Measurements from ENCODE around the gene PLD3.

PLD3 gene

DNA sequence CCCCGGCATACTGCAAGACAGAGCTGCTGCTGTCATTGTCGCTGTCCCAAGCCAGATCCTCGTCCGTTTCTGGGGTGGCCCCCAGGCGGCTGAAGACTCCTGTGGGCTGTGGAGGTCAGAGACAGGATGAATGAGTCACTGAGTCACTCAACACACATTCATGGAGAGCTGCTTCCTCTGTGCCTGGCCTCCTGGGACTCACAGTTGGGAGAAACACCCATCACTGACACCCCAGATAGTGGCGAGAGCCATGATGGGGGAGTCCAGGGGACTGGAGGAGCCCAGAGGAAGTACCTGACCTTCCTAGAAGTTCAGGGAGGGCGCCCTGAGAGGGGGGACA, 26.3 kb upstream of the PLD3 start:
- Histone ChIP-seq H2AFZ (ENCODE audit: low read length) (no peak overlapping the region), H3K4me2 (ENCODE audit: low read length) (no peak overlapping the region), H3K4me1 (ENCODE audit: insufficient read depth, low read length, severe bottlenecking) (no peaks in the 10 kb centered on the region), H3K27ac (ENCODE audit: low read depth, low read length, poor library complexity, severe bottlenecking) (no peak overlapping the region), H4K20me1 (ENCODE audit: insufficient read depth, low read length) (no peaks in the 10 kb centered on the region), H3K9me3 (ENCODE audit: low read length) (no peaks in the 10 kb centered on the region), H3F3A (ENCODE audit: insufficient read depth, low read length) (no peaks in the 10 kb centered on the region), H3K27me3 (ENCODE audit: insufficient read depth, low read length) (no peaks in the 10 kb centered on the region), H3K9me2 (ENCODE audit: low read depth, low read length) (no peaks in the 10 kb centered on the region), H3K36me3 (ENCODE audit: insufficient read depth, low read length) (peaks cover 69% of the 10 kb centered on the region), H3K4me3 (ENCODE audit: low read depth, low read length, poor library complexity, severe bottlenecking) (no peak overlapping the region), H3K79me2 (ENCODE audit: insufficient read depth, low read length) (no peaks in the 10 kb centered on the region), H3K9ac (ENCODE audit: low read length) (no peak overlapping the region)
- no peak for TF ChIP-seq EZH2 (IDR thresholded peaks at IDR 0.05; ENCODE audit: borderline replicate concordance, low read length)
- TF ChIP-seq, protein P1, sequence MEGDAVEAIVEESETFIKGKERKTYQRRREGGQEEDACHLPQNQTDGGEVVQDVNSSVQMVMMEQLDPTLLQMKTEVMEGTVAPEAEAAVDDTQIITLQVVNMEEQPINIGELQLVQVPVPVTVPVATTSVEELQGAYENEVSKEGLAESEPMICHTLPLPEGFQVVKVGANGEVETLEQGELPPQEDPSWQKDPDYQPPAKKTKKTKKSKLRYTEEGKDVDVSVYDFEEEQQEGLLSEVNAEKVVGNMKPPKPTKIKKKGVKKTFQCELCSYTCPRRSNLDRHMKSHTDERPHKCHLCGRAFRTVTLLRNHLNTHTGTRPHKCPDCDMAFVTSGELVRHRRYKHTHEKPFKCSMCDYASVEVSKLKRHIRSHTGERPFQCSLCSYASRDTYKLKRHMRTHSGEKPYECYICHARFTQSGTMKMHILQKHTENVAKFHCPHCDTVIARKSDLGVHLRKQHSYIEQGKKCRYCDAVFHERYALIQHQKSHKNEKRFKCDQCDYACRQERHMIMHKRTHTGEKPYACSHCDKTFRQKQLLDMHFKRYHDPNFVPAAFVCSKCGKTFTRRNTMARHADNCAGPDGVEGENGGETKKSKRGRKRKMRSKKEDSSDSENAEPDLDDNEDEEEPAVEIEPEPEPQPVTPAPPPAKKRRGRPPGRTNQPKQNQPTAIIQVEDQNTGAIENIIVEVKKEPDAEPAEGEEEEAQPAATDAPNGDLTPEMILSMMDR (IDR thresholded peaks at IDR 0.05; ENCODE audit: low read length), result no peak

GRCh38 chr19:40322951-40323615, 25.4 kb upstream of the PLD3 start:
- no peak overlapping the region for H3K9ac ChIP-seq (ENCODE audit: low read length)
- TF ChIP-seq EZH2 (IDR thresholded peaks at IDR 0.05; ENCODE audit: borderline replicate concordance, low read length), result no peak
- TF ChIP-seq, protein P1 (IDR thresholded peaks at IDR 0.05; ENCODE audit: low read length), result no peak
- no peaks in the 10 kb centered on the region for H3K9me3 ChIP-seq (ENCODE audit: low read length)
- no peak overlapping the region for H2AFZ ChIP-seq (ENCODE audit: low read length)
- H3K79me2 ChIP-seq (ENCODE audit: insufficient read depth, low read length), result no peaks in the 10 kb centered on the region
- no peaks in the 10 kb centered on the region for H3K9me2 ChIP-seq (ENCODE audit: low read depth, low read length)
- no peak overlapping the region for H3K27ac ChIP-seq (ENCODE audit: low read depth, low read length, poor library complexity, severe bottlenecking)
- peaks cover 77% of the 10 kb centered on the region for H3K36me3 ChIP-seq (ENCODE audit: insufficient read depth, low read length)
- H3K27me3 ChIP-seq (ENCODE audit: insufficient read depth, low read length), result no peaks in the 10 kb centered on the region
- H3K4me3 ChIP-seq (ENCODE audit: low read depth, low read length, poor library complexity, severe bottlenecking), result no peak overlapping the region
- H3K4me1 ChIP-seq (ENCODE audit: insufficient read depth, low read length, severe bottlenecking), result no peaks in the 10 kb centered on the region
- no peaks in the 10 kb centered on the region for H3F3A ChIP-seq (ENCODE audit: insufficient read depth, low read length)
- H4K20me1 ChIP-seq (ENCODE audit: insufficient read depth, low read length), result no peaks in the 10 kb centered on the region
- H3K4me2 ChIP-seq (ENCODE audit: low read length), result no peak overlapping the region

DNA sequence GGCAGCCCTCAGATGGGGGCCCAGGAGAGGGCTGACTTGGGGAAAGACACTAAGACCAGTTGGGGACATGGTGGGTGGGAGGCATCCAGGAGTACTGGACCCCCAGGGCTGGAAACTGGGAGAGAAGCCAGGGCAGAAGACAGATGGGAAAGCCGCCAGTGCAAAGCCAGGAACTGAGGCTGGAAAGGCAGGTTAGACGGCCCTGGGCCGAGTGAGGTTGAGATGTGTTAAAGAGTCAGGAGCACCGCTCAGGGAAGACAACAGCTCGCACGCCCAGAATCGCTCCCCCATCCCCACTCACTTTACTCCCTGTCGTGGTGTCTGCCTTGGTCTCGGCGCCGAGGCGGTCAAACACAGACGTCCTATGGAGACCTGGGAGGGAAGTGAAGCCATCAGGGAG, 24.8 kb upstream of the PLD3 start:
- Histone ChIP-seq H3K79me2 (ENCODE audit: insufficient read depth, low read length) (no peaks in the 10 kb centered on the region), H2AFZ (ENCODE audit: low read length) (no peak overlapping the region), H3K36me3 (ENCODE audit: insufficient read depth, low read length) (peaks cover 78% of the 10 kb centered on the region), H3K4me3 (ENCODE audit: low read depth, low read length, poor library complexity, severe bottlenecking) (no peak overlapping the region), H3F3A (ENCODE audit: insufficient read depth, low read length) (no peaks in the 10 kb centered on the region), H3K27me3 (ENCODE audit: insufficient read depth, low read length) (no peaks in the 10 kb centered on the region), H3K9ac (ENCODE audit: low read length) (no peak overlapping the region), H3K4me1 (ENCODE audit: insufficient read depth, low read length, severe bottlenecking) (no peaks in the 10 kb centered on the region), H3K9me3 (ENCODE audit: low read length) (no peaks in the 10 kb centered on the region), H3K27ac (ENCODE audit: low read depth, low read length, poor library complexity, severe bottlenecking) (no peak overlapping the region), H3K4me2 (ENCODE audit: low read length) (no peak overlapping the region), H4K20me1 (ENCODE audit: insufficient read depth, low read length) (no peaks in the 10 kb centered on the region), H3K9me2 (ENCODE audit: low read depth, low read length) (no peaks in the 10 kb centered on the region)
- no peak for TF ChIP-seq EZH2 (IDR thresholded peaks at IDR 0.05; ENCODE audit: borderline replicate concordance, low read length)
- TF ChIP-seq, protein P1 (IDR thresholded peaks at IDR 0.05; ENCODE audit: low read length), result no peak
